NCI-H2171 (cell line): Measurements from ENCODE around the gene SLC22A4.

Source experiments
- DNase-seq: peaks from one replicate; lab custom pipeline; 2025; lab: John Stamatoyannopoulos, UW

SLC22A4 gene

GRCh38 chr5:132262882-132263547 is 31.2 kb upstream of the SLC22A4 start:
- no peak for DNase-seq

GRCh38 chr5:132263548-132264261 is 30.5 kb upstream of the SLC22A4 start:
- no peak for DNase-seq

- DNase-seq, result no peak
Observed at GRCh38 chr5:132264546-132265335, 29.5 kb upstream of the SLC22A4 start.

- DNase-seq, result no peak
Observed at GRCh38 chr5:132265336-132266030, 28.7 kb upstream of the SLC22A4 start.

- no peak for DNase-seq
Observed at GRCh38 chr5:132266031-132266835, 28.0 kb upstream of the SLC22A4 start.

GRCh38 chr5:132266836-132267160 is 27.4 kb upstream of the SLC22A4 start:
- no peak for DNase-seq

GRCh38 chr5:132267166-132267739 is 26.9 kb upstream of the SLC22A4 start:
- DNase-seq, result no peak

GRCh38 chr5:132267931-132268768 is 26.0 kb upstream of the SLC22A4 start:
- DNase-seq, result no peak

GRCh38 chr5:132268769-132269551 is 25.2 kb upstream of the SLC22A4 start:
- DNase-seq, result no peak

GRCh38 chr5:132269635-132270334 is 24.4 kb upstream of the SLC22A4 start:
- DNase-seq, result no peak

- DNase-seq, result no peak
Observed at GRCh38 chr5:132270335-132270665, 23.9 kb upstream of the SLC22A4 start.

GRCh38 chr5:132270706-132271105 is 23.5 kb upstream of the SLC22A4 start:
- DNase-seq, result no peak

GRCh38 chr5:132271251-132272246 is 22.6 kb upstream of the SLC22A4 start:
- DNase-seq, result no peak

GRCh38 chr5:132272311-132273210 is 21.6 kb upstream of the SLC22A4 start:
- no peak for DNase-seq

- no peak for DNase-seq
Observed at GRCh38 chr5:132273631-132274030, 20.6 kb upstream of the SLC22A4 start.

- DNase-seq, result no peak
Observed at GRCh38 chr5:132274050-132274792, 20.0 kb upstream of the SLC22A4 start.
